NK-92 (cell line): Measurements from ENCODE around the gene TUBB4A.
"Not testable (repeated sequence)": the region's sequence is repeated elsewhere in the genome, so short reads cannot be mapped to it uniquely, and the experiment has no call there.

ENCODE experiments used
- DNase-seq: peaks from one replicate; lab custom pipeline; 2025; ENCODE audit not compliant: unreplicated experiment; lab: John Stamatoyannopoulos, UW

The TUBB4A gene

DNA sequence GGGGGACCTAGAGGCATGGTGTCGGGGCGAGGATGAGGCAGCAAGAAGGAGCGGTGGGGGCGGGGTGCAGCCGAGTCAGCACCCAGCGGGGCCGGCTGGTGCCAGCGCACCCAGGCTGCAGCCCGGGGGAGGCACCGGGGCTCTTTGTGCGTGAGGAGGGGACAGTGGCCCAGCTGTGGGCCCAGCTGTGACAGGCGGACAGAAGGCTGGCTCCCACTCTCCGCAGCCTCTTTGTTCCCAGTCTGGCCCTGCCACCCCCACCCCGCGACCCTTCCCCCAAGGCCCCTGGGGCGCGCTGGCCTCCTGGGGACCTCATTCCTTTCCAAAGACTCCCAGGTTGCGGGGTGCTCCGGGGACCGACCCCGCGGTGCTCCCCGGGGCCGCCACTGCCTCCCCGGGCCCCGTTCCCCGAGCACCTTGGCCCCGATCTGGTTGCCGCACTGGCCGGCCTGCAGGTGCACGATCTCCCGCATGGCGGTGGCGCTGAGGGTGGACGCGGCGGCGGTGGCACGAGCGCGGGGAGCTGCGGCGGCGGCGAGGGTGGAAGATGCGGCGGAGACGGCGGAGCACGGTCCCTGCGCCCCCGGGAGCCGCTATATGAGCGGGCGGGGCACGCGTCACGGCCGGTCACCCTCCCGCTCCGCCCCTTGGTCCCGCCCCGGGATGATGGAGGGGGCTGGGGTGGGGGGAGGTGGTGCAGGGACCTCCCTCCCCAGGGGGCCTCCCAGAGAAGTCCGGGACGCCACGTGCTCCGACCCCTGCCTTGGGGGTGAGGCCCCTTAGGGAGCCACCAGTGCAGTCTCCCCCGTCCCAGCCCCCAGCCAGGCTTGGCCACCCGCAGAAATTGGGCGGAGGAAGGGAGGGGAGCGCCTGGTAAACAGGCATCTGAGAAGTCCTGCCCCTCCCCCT lies at the start of gene TUBB4A:
Gene TUBB4A (minus strand): TSS at position 570 of the 909 bp plus-strand sequence. CDS start 97 bp downstream, at position 473.
- no peak for DNase-seq

- DNase-seq = no peak
Observed at GRCh38 chr19:6551091-6551490, 49.0 kb upstream of the TUBB4A start.

DNA sequence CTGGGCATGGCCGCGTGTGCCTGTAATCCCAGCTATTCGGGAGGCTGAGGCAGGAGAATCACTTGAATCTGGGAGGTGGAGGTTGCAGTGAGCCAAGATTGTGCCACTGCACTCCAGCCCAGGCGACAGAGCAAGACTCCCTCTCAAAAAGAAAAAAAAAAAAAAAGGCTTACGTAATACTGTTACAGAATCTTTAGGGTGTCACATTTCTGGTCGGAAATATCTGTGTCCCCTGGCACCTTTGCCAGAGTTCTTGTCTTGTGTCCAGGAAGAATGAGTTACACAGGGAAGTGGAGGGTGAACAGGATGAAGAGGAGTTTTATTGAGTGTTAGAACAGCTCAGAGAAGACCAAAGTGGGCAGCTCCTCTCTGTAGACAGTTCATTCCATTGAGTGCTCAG lies 48.6 kb upstream of the TUBB4A start:
- DNase-seq = not testable (repeated sequence)

DNA sequence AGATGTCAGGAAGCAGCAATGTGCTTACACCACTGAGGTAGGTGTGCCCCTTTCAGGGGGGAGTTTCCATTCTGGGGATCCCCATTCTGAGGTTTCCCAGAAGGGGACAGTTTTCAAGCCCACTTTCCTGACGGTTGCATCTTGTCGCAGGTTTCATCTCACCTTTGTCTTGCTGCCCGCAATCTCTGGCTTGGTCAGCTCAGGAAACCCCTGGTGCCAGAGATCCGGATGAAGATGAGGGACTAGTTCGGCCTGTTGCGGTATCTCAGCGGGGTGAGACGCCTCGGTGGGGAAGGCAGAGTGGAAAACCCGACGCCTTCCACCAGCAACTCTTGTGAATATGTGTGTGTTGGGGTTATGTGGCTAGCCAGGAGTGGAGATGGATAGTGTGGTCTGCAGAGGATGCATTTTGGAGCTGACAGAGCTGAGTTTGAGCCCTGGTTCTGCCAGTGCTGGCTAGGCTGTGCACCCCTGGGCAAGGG lies 41.8 kb upstream of the TUBB4A start:
- DNase-seq = no peak

- no peak for DNase-seq
Observed at GRCh38 chr19:6540918-6541689, 39.0 kb upstream of the TUBB4A start.

GRCh38 chr19:6539514-6539913 lies 37.4 kb upstream of the TUBB4A start:
- no peak for DNase-seq

- no peak for DNase-seq
Observed at GRCh38 chr19:6535558-6536137, 33.5 kb upstream of the TUBB4A start.

DNA sequence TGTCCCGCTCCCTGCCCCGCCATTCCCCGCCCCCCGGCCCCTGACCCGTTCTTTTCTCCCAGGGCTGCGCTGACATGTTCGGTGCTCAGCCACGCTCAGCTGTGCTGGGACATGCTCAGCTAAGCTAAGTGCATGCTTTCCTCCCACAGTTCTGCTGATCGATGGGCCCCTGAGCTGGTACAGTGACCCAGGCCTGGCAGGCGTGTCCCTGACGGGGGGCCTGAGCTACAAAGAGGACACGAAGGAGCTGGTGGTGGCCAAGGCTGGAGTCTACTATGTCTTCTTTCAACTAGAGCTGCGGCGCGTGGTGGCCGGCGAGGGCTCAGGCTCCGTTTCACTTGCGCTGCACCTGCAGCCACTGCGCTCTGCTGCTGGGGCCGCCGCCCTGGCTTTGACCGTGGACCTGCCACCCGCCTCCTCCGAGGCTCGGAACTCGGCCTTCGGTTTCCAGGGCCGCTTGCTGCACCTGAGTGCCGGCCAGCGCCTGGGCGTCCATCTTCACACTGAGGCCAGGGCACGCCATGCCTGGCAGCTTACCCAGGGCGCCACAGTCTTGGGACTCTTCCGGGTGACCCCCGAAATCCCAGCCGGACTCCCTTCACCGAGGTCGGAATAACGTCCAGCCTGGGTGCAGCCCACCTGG lies 32.5 kb upstream of the TUBB4A start:
- DNase-seq = no peak

DNA sequence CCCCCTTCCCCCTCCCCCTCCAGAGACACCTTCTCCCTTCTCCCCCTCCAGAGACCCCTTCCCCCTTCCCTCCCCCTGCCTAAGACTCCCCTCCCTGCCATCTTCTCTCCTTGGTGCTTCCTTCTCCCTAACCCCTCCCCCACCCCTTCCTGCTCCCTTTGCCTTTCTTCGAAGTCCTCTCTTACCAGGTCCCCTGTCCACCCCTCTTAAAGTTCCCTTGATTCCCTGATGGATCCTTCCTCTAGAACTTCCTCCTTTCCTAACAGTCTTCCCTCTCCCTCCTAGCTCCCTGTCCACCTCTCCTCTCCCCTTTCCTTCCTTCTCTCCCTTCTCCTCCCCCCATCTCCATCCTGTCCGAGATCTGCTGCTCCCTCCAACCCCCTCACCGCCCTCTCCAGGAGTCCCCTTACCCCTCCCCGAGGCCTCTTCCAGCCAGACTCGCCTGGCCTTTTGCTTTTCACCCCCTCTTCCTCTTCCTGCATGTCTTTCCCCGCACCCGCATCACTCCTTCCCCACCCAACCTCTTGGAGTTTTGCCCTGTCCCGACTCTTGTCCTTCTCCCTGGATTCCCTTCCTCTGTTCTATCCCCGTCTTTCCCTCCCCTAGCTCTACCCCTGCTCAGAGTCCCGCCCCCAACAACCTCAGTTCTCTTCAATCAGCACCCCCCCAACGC lies 31.8 kb upstream of the TUBB4A start:
- no peak for DNase-seq

DNA sequence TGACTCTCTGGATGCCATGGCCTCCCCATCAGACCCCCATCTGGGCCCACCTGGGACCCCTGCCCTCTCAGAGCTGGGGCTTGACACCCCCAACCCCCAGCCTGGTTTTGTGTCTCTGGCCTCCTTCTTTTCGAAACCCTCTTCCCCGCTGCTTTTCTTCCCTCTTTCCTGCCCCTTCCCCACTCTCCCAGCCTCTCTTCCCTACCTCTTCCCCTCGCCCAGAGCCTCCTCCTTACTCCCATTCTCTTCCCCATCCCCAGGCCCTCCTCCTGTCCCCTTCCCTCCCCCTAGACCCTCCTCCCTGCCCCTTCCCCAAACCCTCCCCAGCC lies 30.9 kb upstream of the TUBB4A start:
- DNase-seq = no peak

DNA sequence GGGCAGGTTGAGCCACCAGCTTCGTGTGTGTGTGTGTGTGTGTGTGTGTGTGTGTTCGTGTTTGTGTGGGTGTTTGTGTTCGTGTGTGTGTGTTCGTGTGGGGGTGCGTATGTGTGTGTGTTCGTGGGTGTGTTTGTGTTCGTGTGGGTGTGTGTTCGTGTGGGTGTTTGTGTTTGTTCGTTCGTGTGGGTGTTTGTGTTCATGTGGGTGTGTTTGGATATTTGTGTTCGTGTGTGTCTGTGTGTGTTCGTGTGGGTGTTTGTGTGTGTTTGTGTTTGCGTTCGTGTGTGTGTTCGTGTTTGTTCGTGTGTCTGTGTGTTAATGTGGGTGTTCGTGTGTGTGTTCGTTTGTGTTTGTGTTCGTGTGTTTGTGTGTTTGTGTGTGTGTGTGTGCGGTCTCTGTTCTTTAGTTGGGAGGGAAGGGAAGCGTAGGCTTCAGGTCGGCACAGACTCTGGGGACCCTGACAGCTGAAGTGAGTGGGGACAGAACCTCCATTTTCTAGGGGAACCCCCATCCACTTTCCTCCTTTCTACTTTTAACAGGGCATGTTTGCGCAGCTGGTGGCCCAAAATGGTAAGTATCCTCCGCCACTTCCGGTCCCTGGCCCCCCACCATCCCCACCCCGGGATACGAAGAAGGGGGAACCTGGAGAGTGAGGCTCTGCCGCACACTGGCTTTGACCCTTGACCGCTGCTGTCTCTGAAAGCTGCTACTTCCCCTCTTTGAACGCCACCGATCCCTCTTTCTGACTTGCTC lies 30.3 kb upstream of the TUBB4A start:
- DNase-seq = no peak

GRCh38 chr19:6531956-6532243 lies 29.8 kb upstream of the TUBB4A start:
- DNase-seq = no peak

- no peak for DNase-seq
Observed at GRCh38 chr19:6531163-6531955, 29.2 kb upstream of the TUBB4A start.

- no peak for DNase-seq
Observed at GRCh38 chr19:6530386-6531162, 28.5 kb upstream of the TUBB4A start, which contains the start of gene TNFSF9. TNFSF9 (plus strand) TSS chr19:6531026; CDS start chr19:6531037, 11 bp downstream.

- DNase-seq = no peak
Observed at GRCh38 chr19:6529937-6530385, 27.9 kb upstream of the TUBB4A start.

DNA sequence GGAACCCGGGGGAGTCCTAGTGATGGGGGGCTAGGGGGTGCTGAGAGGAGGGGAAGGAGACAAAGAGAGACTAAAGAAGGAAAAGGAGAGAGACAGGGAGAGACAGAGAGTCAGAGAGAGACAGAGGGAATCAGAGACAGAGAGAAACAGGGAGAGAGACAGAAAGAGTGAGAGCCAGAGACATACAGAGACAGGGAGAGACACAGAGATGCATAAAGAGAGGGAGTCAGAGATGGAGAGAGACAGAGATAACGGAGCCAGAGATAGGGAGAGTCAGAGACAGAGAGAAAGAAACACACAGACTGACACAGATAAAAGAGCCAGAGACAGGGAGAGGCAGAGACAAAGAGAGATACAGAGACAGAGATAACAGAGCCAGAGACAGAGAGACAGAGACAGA lies 27.2 kb upstream of the TUBB4A start:
- no peak for DNase-seq

- no peak for DNase-seq
Observed at GRCh38 chr19:6528544-6529121, 26.5 kb upstream of the TUBB4A start.
